GM21447 (cell line): ENCODE results near the gene XYLB.
"Not testable (repeated sequence)": the region's sequence is repeated elsewhere in the genome, so short reads cannot be mapped to it uniquely, and the experiment has no call there.

Source experiments
- ATAC-seq: cut with Tn5 transposase; IDR thresholded peaks from one replicate; pipeline ENCODE4 v1.9.1; 2021; ENCODE audit not compliant: unreplicated experiment

The XYLB gene

GRCh38 chr3:38320638-38321037 lies 25.9 kb upstream of the XYLB start:
- not testable (repeated sequence) for ATAC-seq

GRCh38 chr3:38323060-38323459 lies 23.5 kb upstream of the XYLB start:
- ATAC-seq: no peak

- ATAC-seq: no peak
These were observed 21.3 kb upstream of the XYLB start for GRCh38 chr3:38325256-38325655.

GRCh38 chr3:38327335-38328009 lies 19.1 kb upstream of the XYLB start:
- no peak for ATAC-seq

- no peak for ATAC-seq
These were observed 15.1 kb upstream of the XYLB start for GRCh38 chr3:38331257-38332022.

- no peak for ATAC-seq
These were observed 14.4 kb upstream of the XYLB start for GRCh38 chr3:38332201-38332600.

- no peak for ATAC-seq
These were observed 12.2 kb upstream of the XYLB start for GRCh38 chr3:38334142-38335055.

- no peak for ATAC-seq
These were observed 11.3 kb upstream of the XYLB start for GRCh38 chr3:38335263-38335662.

- no peak for ATAC-seq
These were observed 8.9 kb upstream of the XYLB start for GRCh38 chr3:38337703-38338102.

GRCh38 chr3:38343797-38344594 lies 2.6 kb upstream of the XYLB start:
- no peak for ATAC-seq

- peak; percentile 34 for ATAC-seq
These were observed 552 bp upstream of the XYLB start for GRCh38 chr3:38345879-38346586.

GRCh38 chr3:38347421-38348200 lies 1.0 kb downstream of the XYLB start:
- no peak for ATAC-seq

GRCh38 chr3:38348903-38349302 lies 2.3 kb downstream of the XYLB start:
- ATAC-seq: no peak

- ATAC-seq: no peak
These were observed 3.2 kb downstream of the XYLB start for GRCh38 chr3:38349684-38350359.

GRCh38 chr3:38353151-38353550 lies 6.6 kb downstream of the XYLB start:
- no peak for ATAC-seq

- ATAC-seq: no peak
These were observed 8.2 kb downstream of the XYLB start for GRCh38 chr3:38354588-38355330.

GRCh38 chr3:38359038-38359437 lies 12.5 kb downstream of the XYLB start:
- ATAC-seq: no peak

GRCh38 chr3:38360345-38360744 lies 13.8 kb downstream of the XYLB start:
- no peak for ATAC-seq
